Measurements from ENCODE around the gene SLC6A7.

Gene SLC6A7

GRCh38 chr5:150167908-150168307 is 22.0 kb upstream of the SLC6A7 start:
- no peaks in the 10 kb centered on the region for H3K9me3 ChIP-seq (ENCODE audit: control insufficient read depth, insufficient read depth, low read length)
- H3K36me3 ChIP-seq (ENCODE audit: control insufficient read depth, low read length): no peaks in the 10 kb centered on the region
- no peak overlapping the region for H3K4me2 ChIP-seq (ENCODE audit: low read length)
- no peaks in the 10 kb centered on the region for H3K9me2 ChIP-seq (replicated peaks; ENCODE audit: control insufficient read depth, low read length)
- TF ChIP-seq EZH2phosphoT487 (IDR thresholded peaks at IDR 0.05; ENCODE audit: borderline replicate concordance, low read length): no peak
- TF ChIP-seq, protein P1, sequence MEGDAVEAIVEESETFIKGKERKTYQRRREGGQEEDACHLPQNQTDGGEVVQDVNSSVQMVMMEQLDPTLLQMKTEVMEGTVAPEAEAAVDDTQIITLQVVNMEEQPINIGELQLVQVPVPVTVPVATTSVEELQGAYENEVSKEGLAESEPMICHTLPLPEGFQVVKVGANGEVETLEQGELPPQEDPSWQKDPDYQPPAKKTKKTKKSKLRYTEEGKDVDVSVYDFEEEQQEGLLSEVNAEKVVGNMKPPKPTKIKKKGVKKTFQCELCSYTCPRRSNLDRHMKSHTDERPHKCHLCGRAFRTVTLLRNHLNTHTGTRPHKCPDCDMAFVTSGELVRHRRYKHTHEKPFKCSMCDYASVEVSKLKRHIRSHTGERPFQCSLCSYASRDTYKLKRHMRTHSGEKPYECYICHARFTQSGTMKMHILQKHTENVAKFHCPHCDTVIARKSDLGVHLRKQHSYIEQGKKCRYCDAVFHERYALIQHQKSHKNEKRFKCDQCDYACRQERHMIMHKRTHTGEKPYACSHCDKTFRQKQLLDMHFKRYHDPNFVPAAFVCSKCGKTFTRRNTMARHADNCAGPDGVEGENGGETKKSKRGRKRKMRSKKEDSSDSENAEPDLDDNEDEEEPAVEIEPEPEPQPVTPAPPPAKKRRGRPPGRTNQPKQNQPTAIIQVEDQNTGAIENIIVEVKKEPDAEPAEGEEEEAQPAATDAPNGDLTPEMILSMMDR (IDR thresholded peaks at IDR 0.05; ENCODE audit: low read depth, low read length, poor library complexity, severe bottlenecking): peak; percentile 28
- 0 out of 2 replicates have a peak, but pooled peaks cover 4% of the 10 kb centered on the region for H3K27me3 ChIP-seq (ENCODE audit: control insufficient read depth, low read length)
- H3F3A ChIP-seq (ENCODE audit: control insufficient read depth, insufficient read depth): no peaks in the 10 kb centered on the region
- H3K4me1 ChIP-seq (ENCODE audit: control insufficient read depth, low read length): no peaks in the 10 kb centered on the region
- no peaks in the 10 kb centered on the region for H3K79me2 ChIP-seq (ENCODE audit: control insufficient read depth, low read length)
- no peak overlapping the region for H3K27ac ChIP-seq (ENCODE audit: low read depth, low read length)
- H4K20me1 ChIP-seq (ENCODE audit: control insufficient read depth, insufficient read depth, low read depth, low read length): no peaks in the 10 kb centered on the region
- no peak overlapping the region for H3K4me3 ChIP-seq (ENCODE audit: low read length)

- Histone ChIP-seq H3K9me2 (replicated peaks; ENCODE audit: control insufficient read depth, low read length) (no peaks in the 10 kb centered on the region), H3K79me2 (ENCODE audit: control insufficient read depth, low read length) (no peaks in the 10 kb centered on the region), H3K4me1 (ENCODE audit: control insufficient read depth, low read length) (no peaks in the 10 kb centered on the region), H3F3A (ENCODE audit: control insufficient read depth, insufficient read depth) (no peaks in the 10 kb centered on the region), H3K4me3 (ENCODE audit: low read length) (no peak overlapping the region), H3K4me2 (ENCODE audit: low read length) (no peak overlapping the region), H3K9me3 (ENCODE audit: control insufficient read depth, insufficient read depth, low read length) (no peaks in the 10 kb centered on the region), H3K27me3 (ENCODE audit: control insufficient read depth, low read length) (0 out of 2 replicates have a peak, but pooled peaks cover 4% of the 10 kb centered on the region), H4K20me1 (ENCODE audit: control insufficient read depth, insufficient read depth, low read depth, low read length) (no peaks in the 10 kb centered on the region), H3K36me3 (ENCODE audit: control insufficient read depth, low read length) (no peaks in the 10 kb centered on the region), H3K27ac (ENCODE audit: low read depth, low read length) (no peak overlapping the region)
- no peak for TF ChIP-seq EZH2phosphoT487 (IDR thresholded peaks at IDR 0.05; ENCODE audit: borderline replicate concordance, low read length)
- TF ChIP-seq, protein P1 (IDR thresholded peaks at IDR 0.05; ENCODE audit: low read depth, low read length, poor library complexity, severe bottlenecking): no peak
Observed at GRCh38 chr5:150168864-150169263, 21.0 kb upstream of the SLC6A7 start.

GRCh38 chr5:150172145-150172544 is 17.7 kb upstream of the SLC6A7 start:
- Histone ChIP-seq H3K4me2 (ENCODE audit: low read length) (no peak overlapping the region), H3K4me1 (ENCODE audit: control insufficient read depth, low read length) (no peaks in the 10 kb centered on the region)

More at GRCh38 chr5:150172145-150172544, 17.7 kb upstream of the SLC6A7 start:
- no peak for TF ChIP-seq EZH2phosphoT487 (IDR thresholded peaks at IDR 0.05; ENCODE audit: borderline replicate concordance, low read length)
- TF ChIP-seq, protein P1 (IDR thresholded peaks at IDR 0.05; ENCODE audit: low read depth, low read length, poor library complexity, severe bottlenecking): no peak
- Histone ChIP-seq H3K4me3 (ENCODE audit: low read length) (no peak overlapping the region), H3F3A (ENCODE audit: control insufficient read depth, insufficient read depth) (no peaks in the 10 kb centered on the region), H3K27me3 (ENCODE audit: control insufficient read depth, low read length) (0 out of 2 replicates have a peak, but pooled peaks cover 4% of the 10 kb centered on the region), H3K9me2 (replicated peaks; ENCODE audit: control insufficient read depth, low read length) (no peaks in the 10 kb centered on the region), H4K20me1 (ENCODE audit: control insufficient read depth, insufficient read depth, low read depth, low read length) (no peaks in the 10 kb centered on the region; the same call in 1 of the 2 replicates), H3K27ac (ENCODE audit: low read depth, low read length) (no peak overlapping the region), H3K36me3 (ENCODE audit: control insufficient read depth, low read length) (no peaks in the 10 kb centered on the region), H3K9me3 (ENCODE audit: control insufficient read depth, insufficient read depth, low read length) (no peaks in the 10 kb centered on the region), H3K79me2 (ENCODE audit: control insufficient read depth, low read length) (no peaks in the 10 kb centered on the region)

All from DOHH2 (cell line).